Testis (tissue), 3 donors: Measurements from ENCODE around the gene APCDD1L. TPM values are rescaled to one million over a fixed set of nuclear protein-coding genes. Genes with fewer than 3 reads are reported as not detected.
"Not testable (repeated sequence)": the region's sequence is repeated elsewhere in the genome, so short reads cannot be mapped to it uniquely, and the experiment has no call there.

Source experiments
- DNase-seq: peaks from one replicate; pipeline ENCODE4 v3.0.0-alpha.2; 2019
- H3K27ac ChIP-seq, 2 donors: fragments of 200-600 bp; sonication (generic); one replicate each; pipeline ENCODE4 v1.5.1; 2019
- H3K27me3 ChIP-seq: fragments of 200-600 bp; sonication (generic); one replicate; pipeline ENCODE4 v1.5.1; 2019
- H3K36me3 ChIP-seq: fragments of 200-600 bp; sonication (generic); one replicate; pipeline ENCODE4 v1.5.1; 2017; ENCODE audit warnings: low read depth; ENCODE audit errors: missing control alignments
- H3K4me1 ChIP-seq: fragments of 200-600 bp; sonication (generic); one replicate; pipeline ENCODE4 v1.5.1; 2019
- H3K4me3 ChIP-seq, 2 donors: fragments of 200-600 bp; sonication (generic); one replicate each; pipeline ENCODE4 v1.5.1; 2017 to 2019
- H3K9me3 ChIP-seq: fragments of 200-600 bp; sonication (generic); one replicate; pipeline ENCODE4 v1.5.1; 2017
- POLR2A ChIP-seq: fragments of 450-650 bp; IDR thresholded peaks from one replicate; pipeline ENCODE4 v1.6.1; 2017; ENCODE audit warnings: antibody characterized with exemption, mild to moderate bottlenecking, moderate library complexity
- WGBS, 2 donors: methylation state at CpG; one replicate each; pipeline ENCODE4 v1.1.5; 2018; 5-methylcytosine and 5-hydroxymethylcytosine counted together
- intact Hi-C: fragments of 100-400 bp; cut with DNase I; formaldehyde crosslinking; loops from one replicate; pipeline ENCODE4 v1.15.1; 2023; ENCODE audit warnings: low total_unique reads
- polyA plus RNA-seq: library from polyadenylated mRNA; stranded (reverse); fragments of 350-450 nt; fragmentation: Illumina TruSeq; extraction: RNeasy Lipid Tissue Mini Kit (QIAGEN cat#74804); gene quantifications from one replicate; pipeline ENCODE4 v1.2.3, GENCODE V29; 2014; ENCODE audit warnings: low read depth, low replicate concordance; ENCODE audit not compliant: insufficient read depth
- total RNA-seq, 2 donors: library from RNA; depleted of rRNA; stranded (reverse); fragments of >200 nt; gene quantifications; one replicate each; pipeline ENCODE4 v1.2.3, GENCODE V29; 2016
- TF ChIP-seq, protein P1 (sequence below), 3 experiments: fragments of 450-650 bp in 2 of 3; fragments of 200-600 bp in 1 of 3; sonication (generic) in 1 of 3; IDR thresholded peaks; one replicate each; pipeline ENCODE4 v1.5.1; 2016 to 2019; ENCODE audit warnings: antibody characterized with exemption in 3 of 3, mild to moderate bottlenecking in 2 of 3, moderate library complexity in 1 of 3

APCDD1L gene
- total and polyA plus RNA-seq, 3 donors from 2014 or later: 0.12 to 0.20 TPM; not detected in 1

DNA sequence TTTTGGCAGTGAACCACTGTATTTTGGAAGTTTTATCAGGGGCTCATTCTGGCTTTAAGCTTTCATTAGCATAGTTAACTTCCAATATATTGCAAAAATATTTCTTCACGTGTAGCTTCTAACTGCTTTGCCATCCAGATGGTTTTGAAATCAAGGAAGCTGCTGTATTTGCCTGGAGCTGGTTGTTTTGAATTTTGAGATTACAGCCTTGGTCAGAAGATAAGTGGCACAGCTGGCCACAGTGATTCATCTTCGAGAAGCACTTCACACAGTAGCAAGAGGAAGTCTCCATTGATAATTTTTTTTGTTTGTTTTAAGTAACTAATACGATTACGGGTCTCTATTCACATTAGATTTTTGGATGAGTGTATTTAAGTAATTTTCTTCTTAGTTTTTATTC is 3.8 kb downstream of the APCDD1L start:
- WGBS, 2 donors: 20 to 23% methylated on average over 4 of the region's 4 CpGs
- TF ChIP-seq, protein P1, sequence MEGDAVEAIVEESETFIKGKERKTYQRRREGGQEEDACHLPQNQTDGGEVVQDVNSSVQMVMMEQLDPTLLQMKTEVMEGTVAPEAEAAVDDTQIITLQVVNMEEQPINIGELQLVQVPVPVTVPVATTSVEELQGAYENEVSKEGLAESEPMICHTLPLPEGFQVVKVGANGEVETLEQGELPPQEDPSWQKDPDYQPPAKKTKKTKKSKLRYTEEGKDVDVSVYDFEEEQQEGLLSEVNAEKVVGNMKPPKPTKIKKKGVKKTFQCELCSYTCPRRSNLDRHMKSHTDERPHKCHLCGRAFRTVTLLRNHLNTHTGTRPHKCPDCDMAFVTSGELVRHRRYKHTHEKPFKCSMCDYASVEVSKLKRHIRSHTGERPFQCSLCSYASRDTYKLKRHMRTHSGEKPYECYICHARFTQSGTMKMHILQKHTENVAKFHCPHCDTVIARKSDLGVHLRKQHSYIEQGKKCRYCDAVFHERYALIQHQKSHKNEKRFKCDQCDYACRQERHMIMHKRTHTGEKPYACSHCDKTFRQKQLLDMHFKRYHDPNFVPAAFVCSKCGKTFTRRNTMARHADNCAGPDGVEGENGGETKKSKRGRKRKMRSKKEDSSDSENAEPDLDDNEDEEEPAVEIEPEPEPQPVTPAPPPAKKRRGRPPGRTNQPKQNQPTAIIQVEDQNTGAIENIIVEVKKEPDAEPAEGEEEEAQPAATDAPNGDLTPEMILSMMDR (IDR thresholded peaks at IDR 0.05): no peak
- TF ChIP-seq POLR2A: no peak
- no peak for DNase-seq
- H3K4me3 ChIP-seq: no peak overlapping the region
- intact Hi-C loops: no loop called here
- no peaks in the 10 kb centered on the region for H3K4me1 ChIP-seq
- H3K27me3 ChIP-seq: no peaks in the 10 kb centered on the region
- H3K27ac ChIP-seq: no peak overlapping the region
- no peaks in the 10 kb centered on the region for H3K36me3 ChIP-seq
- H3K9me3 ChIP-seq: no peaks in the 10 kb centered on the region

DNA sequence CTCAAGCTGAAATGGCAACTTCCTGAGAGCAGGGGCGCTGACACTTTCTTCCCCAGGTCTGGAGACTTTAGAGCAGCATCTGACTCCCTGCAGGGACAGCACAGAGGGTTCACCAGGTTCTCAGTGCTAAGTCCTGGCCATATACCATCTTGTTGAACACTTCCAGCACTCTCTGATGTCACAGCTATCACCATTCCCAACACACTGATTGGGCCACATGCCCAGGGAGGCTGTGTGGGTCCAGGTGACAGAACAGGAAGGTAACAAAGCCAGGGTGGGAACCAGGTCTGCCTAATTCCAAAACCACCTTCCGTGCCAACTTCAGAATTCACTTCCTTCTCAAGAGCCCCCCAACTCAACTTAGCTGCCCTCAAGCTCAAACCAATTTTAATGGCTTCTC is 4.3 kb downstream of the APCDD1L start:
- intact Hi-C loops: no loop called here
- no peak for DNase-seq
- 89 to 92% methylated on average over 2 of the region's 2 CpGs for WGBS, 2 donors
- H3K27ac ChIP-seq: no peak overlapping the region
- no peaks in the 10 kb centered on the region for H3K27me3 ChIP-seq
- no peak for TF ChIP-seq POLR2A
- TF ChIP-seq, protein P1 (IDR thresholded peaks at IDR 0.05): no peak
- H3K9me3 ChIP-seq: no peaks in the 10 kb centered on the region
- H3K4me1 ChIP-seq: no peaks in the 10 kb centered on the region
- H3K36me3 ChIP-seq: no peaks in the 10 kb centered on the region
- H3K4me3 ChIP-seq: no peak overlapping the region

DNA sequence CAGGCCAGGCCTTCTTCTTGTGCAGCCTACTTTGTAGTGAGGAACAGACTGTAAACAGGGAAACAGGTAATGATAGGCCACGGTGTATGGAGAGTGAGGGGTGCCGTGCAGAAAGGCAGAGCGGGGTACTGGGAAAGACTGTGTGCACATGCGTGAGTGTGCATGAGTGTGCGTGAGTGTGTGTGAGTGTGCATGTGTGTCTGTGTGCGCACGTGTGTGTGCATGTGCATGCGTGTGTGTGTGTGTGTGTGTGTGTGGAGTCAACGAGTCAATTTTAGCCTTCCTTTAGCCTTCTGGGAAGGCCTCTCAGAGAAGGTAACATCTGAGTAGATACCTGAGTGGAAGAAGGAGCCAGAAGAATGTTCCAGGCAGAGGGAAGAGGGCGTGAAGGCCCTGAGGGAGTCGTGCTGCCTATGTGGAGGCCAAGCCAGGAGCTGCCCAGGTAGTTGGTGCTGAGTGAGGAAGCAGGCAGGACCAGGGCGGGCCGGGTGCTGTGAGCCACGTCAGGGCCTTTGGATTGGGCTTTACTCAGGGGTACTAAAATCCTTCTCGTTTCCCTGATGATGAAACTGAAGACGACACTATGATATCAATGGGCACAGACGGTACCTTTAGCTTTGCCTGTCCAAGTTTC is 6.3 kb downstream of the APCDD1L start:
- whole genome bisulfite sequencing, 2 donors: 91 to 93% methylated on average over 17 of the region's 17 CpGs
- Histone ChIP-seq H3K36me3 (no peaks in the 10 kb centered on the region), H3K4me1 (no peaks in the 10 kb centered on the region), H3K9me3 (no peaks in the 10 kb centered on the region), H3K27me3 (no peaks in the 10 kb centered on the region), H3K4me3 (no peak overlapping the region), H3K27ac (no peak overlapping the region)
- TF ChIP-seq, protein P1 (IDR thresholded peaks at IDR 0.05): no peak
- TF ChIP-seq POLR2A: no peak
- no peak for DNase-seq
- intact Hi-C loops: no loop called here

DNA sequence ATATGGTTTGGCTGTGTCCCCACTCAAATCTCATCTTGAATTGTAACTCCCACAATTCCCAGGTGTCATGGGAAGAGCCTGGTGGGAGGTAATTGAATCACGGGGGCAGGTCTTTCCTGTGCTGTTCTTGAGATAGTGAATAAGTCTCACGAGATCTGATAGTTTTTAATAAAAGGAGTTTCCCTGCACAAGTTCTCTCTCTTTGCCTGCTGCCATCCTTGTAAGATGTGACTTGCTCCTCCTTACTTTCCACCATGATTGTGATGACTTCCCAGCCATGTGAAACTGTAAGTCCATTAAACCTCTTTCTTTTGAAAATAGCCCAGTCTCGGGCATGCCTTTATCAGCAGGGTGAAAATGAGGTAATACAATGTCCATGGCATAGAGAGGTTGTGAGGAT is 8.2 kb downstream of the APCDD1L start:
- H3K27ac ChIP-seq, H3K27me3 ChIP-seq, H3K9me3 ChIP-seq, H3K4me3 ChIP-seq, intact Hi-C loops, H3K4me1 ChIP-seq, H3K36me3 ChIP-seq, DNase-seq: not testable (repeated sequence)
- 83 to 91% methylated on average over 3 of the region's 3 CpGs for WGBS, 2 donors

DNA sequence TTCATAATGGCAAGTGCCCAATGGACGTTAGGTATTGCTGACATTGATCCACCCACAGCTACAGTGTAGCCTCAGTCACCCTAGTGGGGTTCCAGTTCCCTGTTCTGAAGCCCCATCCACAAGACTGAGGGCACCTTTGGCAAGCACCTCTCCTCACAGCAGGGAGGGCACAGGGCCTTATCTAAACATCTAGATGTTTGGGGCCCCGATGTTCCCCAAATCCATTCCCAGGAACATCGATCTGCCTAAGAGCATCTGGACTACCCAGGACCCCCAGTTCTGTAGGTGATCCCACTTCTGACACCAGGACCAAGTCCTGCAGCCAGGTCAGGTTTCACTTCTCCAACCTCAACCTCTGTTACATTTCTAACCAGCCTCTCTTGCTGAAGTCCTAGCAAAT is 10.6 kb downstream of the APCDD1L start:
- H3K4me3 ChIP-seq: no peak overlapping the region
- H3K4me1 ChIP-seq: no peaks in the 10 kb centered on the region
- no peak overlapping the region for H3K27ac ChIP-seq
- no peaks in the 10 kb centered on the region for H3K9me3 ChIP-seq
- intact Hi-C loops: no loop called here
- H3K27me3 ChIP-seq: no peaks in the 10 kb centered on the region
- H3K36me3 ChIP-seq: no peaks in the 10 kb centered on the region
- WGBS, 2 donors: 89 to 93% methylated on average over 3 of the region's 3 CpGs
- TF ChIP-seq, protein P1 (IDR thresholded peaks at IDR 0.05): no peak
- no peak for TF ChIP-seq POLR2A
- no peak for DNase-seq
